Stromal cell of bone marrow (primary cell): ENCODE measurements around the gene SPDYE1.

Experiments
- DNase-seq: peaks from one replicate; pipeline ENCODE4 v3.0.0-alpha.2; 2012; ENCODE audit warnings: low read depth

The SPDYE1 gene

DNA sequence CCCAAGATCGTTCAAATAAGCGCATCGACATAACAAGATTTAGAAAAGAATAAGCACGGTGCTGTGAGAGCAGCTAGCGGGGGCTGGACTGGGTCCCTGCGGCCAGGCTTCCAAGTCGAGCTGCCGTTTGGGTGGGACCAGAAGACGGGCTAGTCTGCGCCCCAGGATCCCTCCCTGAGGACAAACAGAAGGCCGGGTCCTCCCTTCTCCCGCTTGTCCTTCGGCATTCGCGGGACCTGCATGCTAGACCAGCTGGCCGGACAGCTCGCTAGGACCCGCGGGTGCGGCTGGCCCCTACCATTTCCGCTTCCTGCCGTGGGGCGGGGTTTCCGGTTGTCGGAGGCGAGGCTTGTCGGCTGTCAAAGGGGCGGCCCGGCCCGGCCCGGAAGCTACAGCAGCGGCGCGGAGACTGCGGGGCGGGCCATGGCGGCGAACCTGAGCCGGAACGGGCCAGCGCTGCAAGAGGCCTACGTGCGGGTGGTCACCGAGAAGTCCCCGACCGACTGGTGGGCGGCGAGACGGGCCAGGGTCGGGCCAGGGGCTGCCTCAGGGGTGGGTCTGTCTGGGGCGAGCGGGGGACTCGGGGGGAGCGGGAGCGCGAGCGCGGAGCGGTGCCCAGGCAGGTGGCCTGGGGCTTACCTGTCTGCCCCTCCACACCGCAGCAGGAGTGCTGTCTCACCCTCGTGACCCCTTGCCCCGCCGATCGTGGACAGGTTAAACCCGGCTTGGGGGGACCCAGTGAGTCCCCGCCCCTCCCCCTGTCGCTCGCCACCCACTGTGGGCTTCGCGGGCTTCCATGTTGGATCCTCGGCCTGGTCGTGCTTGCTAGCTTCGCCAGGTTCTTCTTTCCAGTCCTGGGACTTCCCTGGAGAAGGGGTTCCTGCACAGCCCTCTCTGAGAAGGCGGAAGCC, 46.9 kb downstream of the SPDYE1 start, which contains the start of gene DBNL:
Gene DBNL, plus strand, starts transcription at position 388 of the 911 bp plus-strand sequence. Its CDS starts 36 bp downstream, at position 424.
- DNase-seq: peak; percentile 73

DNA sequence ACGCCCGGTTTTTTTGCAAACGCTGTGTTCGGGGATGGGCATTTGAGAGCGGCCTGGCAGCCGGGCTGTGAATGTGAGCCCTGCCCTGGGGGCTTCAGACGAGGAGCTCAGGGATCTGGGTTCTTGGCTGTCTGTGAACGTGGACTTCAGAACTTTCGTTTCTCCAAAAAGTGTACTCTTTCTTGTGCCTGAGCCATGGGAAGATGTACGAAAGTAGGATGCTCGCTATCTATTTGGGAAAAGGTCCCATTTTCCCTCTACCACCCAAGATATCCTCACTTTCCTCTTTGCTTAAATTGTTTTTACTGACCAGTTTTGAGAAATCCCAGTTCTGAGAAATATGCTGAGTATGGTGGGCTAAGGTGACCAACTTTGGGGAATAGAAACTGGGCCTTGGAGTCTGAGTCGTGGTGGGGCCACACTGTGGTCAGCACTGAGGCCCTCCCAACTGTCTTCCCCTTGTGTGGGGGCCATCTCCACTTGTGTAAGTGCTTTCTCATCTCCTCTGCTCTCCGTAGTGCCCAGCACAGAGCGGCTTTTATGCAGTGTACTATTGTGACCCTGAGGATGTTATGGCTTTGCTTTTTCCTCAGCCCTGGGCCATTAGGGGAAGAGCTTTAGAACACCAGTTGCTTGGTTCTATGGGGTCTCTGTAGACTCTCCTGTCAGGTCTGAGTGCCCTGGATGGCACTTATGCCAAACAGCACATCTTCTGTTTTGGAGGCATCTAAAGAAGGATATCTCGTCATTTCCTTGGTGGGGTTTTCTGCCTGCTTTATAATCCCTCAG, 47.7 kb downstream of the SPDYE1 start:
- DNase-seq: no peak

DNA sequence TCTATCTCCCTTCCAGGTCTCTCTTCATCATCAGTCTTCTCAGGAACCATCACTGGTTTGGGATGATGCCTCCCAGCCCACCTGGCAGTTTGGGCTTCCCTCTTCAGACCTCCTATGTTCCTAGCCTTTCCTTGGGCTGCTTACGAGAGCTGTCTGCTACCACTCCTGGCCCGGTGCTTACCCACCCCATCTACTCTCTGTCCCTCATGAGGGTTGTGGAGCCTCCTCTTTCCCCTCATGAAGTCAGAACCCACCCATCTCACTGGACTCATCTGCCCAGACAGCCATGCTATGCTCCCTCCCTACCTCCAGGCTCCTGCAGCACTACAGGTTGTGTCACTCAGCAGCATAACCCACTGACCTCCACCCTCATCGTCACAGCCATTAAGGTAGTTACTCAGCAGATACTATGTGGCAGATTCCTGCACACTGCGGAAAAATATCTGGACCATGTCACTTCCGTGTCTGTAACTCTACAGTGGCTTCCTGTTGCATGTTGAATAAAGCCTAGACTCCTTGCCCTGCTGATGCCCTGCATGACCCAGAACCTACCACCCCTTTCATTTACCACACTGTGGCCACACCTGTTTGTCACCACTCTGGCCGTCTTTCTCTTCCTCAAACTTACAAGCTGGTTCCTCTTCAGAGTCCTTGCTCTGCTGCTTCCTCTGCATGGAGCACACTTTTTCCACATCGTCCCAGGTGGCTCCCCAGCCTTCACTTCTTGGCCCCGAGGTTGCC, 48.8 kb downstream of the SPDYE1 start:
- no peak for DNase-seq

DNA sequence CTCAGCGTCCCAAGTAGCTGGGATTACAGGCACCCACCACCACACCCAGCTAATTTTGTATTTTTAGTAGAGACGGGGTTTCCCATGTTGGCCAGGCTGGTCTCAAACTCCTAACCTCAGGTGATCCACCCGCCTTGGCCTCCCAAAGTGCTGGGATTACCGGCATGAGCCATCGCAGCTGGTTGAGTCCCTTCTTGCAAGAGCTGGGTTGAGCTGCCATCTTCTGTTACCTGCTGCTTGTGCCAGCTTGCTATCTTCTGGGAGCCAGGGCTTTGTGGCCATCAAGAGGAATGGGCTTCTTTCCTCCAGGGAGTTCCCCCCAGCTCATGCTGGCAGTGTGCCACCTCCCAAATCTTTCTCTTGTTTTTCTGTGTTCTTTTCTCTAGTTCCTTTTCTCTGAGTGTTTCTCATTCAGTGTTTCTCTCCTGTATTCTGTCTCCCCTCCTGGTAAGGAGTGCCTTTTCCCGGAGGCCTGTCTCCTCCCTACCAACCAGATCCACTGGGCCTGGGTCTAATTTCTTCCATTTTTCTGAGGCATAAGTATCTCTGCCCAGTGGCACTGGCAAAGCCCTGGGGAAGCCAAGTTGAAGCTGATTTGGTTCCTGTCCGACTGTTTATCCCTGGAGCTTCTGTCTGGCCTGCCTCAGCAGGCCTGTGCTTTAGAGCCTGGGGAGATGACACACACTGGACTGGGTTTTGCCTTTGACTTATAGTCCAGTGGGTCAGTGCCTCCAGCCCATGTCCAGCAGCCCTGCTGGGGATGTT, 50.5 kb downstream of the SPDYE1 start:
- DNase-seq: no peak

DNA sequence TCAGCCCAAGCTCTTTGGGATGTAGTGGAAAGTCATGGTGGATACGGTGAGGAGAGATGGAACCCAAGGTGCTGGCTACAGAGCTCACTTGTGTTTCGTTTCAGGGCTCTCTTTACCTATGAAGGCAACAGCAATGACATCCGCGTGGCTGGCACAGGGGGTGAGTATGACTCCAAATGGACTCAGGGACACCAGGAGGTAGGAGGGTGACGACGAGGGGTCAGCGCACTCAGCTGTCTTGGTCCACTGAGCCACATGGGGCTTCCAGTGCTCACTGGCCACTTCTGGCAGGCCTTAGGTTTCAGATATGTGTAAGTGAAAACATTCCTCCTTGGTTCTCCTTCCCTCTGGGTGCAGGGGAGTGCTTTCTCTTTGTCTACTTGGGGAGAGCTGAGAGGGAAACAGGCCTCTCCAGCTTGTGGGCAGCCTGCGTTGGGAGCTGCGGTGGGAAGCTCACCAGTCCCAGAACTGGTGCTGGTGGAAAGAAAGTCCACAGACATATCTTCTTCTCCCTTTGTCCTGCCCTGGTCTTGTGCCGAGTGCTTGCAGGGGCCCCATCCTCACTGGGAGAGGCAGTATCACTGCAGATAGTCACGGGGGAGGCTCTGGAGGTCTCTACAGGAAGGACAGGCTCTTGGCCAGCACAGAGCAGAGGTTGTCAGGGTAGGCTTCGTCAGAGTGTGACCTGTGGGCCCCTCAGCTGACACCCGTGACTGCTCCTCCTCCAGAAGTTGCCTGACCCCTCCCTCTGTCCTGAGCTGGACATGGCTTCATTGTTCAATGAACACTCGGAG, 52.6 kb downstream of the SPDYE1 start:
- DNase-seq: no peak

DNA sequence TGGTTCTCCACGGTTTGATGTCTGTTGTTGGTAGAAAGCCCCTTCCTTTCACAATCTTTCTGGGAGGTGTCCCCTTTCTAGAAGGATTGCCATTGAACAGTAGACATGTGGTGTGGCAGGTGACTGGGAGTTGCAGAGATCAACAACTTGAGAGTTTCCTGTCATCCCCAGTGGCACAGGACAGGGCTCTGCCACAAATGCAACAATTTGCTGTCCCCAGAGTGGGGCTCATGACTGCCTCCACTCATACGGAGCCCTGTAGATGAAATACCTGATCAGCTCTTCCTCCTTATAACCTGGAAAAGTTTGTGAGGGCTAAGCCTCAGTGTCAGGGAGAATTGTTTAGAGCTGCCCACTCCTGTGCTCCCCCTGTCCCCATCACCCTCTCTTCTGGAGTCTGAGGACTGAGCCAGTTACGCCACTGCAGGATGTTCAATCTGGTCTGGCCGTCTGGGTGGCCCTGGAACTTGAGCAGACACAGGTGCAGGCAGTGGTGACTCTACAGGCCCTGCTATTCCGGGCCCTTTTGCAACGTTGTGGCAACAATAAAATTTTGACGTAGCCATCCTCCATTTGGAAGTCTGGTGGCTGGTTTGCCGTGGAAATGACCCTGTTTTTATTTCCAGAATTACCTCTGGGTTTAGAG, 53.3 kb downstream of the SPDYE1 start:
- DNase-seq: no peak

DNA sequence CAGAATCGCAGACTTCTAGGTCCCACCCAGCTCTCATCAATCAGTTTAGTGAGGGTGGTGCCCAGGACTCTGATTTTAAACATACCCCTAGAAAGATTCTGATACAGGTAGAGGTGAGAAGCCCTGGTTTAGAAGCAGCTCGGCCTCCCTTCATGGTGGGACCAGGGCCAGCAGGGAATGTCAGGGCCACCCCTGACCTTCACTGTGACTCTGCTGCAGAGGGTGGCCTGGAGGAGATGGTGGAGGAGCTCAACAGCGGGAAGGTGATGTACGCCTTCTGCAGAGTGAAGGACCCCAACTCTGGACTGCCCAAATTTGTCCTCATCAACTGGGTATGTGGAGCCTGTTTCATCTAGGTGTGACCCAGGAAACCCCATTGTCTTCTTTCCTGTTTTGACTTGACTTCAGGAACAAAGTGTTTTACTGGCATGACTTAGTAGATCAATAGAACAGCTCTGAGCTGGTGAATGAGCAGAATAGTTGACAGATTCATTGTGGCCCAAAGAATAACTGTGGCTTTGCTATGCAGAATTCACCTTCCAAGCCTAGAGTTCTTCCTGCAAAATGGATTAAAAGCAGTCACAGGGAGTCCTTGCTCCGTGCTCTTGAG, 54.0 kb downstream of the SPDYE1 start:
- DNase-seq: no peak

DNA sequence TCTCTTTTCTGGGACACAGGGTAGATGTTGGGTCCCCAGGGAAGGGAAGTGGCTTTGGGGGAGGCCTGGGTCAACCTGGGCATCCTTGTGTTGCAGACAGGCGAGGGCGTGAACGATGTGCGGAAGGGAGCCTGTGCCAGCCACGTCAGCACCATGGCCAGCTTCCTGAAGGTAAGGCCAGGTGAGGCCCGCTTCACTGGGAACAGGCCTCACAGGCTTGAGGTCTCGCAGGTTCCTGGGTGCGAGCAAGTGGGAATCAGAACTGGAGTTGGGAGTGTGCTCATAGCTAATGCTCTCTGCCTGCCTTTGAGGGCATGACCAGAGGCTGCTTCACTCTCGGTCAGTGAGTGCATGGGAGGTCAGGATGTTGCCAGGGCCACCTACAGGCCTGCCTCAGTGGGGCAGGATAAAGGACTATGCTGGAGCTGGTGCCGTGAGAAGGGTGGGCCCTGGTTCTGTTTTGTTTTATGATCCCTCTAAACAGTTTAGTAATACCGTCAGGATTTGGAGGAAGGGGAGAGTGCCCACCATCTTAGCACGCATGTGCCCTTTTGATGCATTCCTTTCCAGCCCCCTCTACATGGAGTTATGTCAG, 55.2 kb downstream of the SPDYE1 start:
- no peak for DNase-seq

DNA sequence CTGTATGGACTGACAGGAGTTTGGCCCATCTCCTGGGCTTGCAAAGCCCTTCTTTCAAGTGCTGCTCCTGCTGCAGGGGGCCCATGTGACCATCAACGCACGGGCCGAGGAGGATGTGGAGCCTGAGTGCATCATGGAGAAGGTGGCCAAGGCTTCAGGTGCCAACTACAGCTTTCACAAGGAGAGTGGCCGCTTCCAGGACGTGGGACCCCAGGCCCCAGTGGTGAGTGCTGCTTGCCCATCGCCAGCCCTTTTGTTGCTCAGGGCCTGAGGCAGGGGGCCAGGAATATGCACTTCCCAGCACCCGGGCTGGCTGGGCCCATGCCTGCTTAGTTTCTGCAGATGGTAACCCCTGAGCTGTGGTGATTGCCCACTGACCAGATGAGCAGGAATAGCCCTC, 59.0 kb downstream of the SPDYE1 start:
- DNase-seq: no peak

DNA sequence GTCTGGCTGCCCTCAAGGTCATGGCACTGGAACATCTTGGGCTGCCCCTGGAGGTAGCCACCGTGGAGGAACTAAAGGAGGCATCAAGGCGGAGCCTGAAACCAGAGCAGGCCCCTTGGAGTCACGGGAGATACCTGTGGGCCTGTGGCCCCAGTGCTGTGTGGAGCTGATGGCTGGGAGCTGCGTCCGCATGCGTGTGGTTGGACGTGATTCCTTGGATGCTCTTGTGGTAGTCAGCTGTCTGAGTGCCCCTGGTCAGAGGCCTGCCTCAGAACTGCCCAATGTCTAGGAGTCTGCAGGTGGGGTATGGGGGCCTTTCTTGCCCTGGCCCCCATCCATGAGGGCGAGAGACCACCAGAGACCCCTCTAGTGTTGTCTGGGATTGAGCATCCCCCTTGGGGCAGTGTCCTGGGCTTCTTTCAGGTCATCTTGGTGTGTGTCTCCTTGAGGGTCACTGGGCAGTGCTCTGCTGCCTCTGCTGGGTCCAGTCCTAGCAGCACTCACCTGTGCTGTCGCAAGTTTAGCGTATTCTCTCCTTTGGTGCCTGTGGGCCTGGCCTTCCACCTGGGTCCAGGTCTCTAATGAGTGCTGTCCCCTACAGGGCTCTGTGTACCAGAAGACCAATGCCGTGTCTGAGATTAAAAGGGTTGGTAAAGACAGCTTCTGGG, 59.6 kb downstream of the SPDYE1 start:
- no peak for DNase-seq

DNA sequence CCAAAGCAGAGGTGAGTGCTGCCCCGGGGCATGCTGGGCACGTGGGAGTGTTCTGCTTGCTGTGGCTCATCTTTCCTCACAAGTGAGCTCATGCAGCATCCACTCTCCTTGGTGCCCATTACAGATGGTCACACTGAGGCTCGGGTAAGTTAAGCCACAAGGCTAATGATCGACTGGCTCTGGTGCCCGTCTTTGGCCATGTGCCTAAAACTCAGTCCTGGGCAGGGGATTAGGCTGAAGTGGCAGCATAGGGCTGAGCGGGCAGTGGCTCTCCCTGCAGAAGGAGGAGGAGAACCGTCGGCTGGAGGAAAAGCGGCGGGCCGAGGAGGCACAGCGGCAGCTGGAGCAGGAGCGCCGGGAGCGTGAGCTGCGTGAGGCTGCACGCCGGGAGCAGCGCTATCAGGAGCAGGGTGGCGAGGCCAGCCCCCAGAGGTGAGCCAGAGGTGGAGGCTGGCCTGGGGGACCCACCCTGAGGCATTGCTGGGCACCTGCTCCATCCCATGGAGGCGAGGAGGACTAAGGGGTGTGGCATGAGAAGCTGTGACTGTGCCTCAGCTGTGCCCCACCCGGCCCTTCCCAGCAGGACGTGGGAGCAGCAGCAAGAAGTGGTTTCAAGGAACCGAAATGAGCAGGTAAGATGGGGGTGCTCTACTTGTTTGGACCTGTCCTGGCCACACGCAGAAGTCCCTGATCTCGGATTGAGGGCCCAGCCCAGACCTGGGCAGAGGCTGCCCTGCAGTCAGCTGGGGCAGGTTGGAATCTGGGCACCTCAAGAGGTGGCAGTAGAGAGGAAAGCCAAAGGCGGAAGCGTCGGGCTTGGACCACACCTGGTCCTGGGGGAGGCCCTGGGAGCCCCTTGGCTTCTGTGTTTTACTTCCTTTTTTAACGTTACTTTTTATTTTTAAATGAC, 60.4 kb downstream of the SPDYE1 start:
- DNase-seq: no peak

DNA sequence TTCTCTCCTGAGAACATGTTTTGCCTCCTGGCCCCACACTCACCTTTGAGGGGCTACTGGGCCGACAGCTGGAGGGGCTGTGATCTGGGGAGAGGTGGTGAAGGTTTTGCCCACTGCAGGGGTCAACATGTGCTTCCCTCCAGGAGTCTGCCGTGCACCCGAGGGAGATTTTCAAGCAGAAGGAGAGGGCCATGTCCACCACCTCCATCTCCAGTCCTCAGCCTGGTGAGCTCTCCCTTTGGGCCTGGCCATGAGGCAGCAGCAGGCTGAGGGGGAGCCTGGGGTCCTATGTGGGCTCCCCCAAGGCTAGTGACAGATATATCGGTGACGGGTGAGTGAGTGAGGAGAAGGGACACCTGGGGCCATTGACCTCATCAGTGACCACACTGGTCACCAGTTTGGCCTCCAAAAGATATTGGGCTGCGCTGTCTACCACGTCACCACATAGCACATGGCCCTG, 61.1 kb downstream of the SPDYE1 start:
- DNase-seq: no peak

DNA sequence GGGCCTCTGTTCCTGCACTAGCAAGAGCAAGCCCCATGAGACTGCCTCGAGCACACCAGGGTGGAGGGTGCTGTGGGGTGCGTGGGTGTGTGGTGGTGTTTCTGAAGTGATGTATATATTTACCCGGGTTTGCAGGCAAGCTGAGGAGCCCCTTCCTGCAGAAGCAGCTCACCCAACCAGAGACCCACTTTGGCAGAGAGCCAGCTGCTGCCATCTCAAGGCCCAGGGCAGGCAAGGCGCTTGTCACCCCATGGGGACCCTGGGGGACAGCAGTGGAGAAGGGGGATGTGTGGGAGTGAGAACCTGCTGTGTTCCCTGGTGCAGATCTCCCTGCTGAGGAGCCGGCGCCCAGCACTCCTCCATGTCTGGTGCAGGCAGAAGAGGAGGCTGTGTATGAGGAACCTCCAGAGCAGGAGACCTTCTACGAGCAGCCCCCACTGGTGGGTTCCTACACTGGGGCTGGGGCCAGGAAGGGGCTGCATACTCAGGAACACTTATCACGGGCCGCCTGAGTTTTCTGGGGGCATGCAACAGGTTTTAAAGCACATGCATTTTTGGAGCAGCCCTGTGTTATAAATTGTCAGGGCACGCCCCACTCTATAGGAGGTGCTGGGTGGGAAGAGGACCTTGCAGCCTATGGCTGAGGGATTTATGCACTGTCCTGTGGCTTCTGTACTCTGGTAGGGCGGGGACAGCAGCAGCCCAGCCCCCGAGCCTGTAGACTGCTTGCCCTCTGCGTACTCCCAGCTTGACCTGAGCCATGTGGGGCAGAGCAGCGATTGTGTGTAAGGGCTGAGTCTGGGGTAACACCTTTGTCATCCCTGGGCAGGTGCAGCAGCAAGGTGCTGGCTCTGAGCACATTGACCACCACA, 61.8 kb downstream of the SPDYE1 start:
- DNase-seq: no peak
